HFFc6 (cell line): ENCODE measurements around the gene DAPP1. TPM values are rescaled to one million over a fixed set of nuclear protein-coding genes. Genes with fewer than 3 reads are reported as not detected.

Experiments used
- DNase-seq: peaks from one replicate; pipeline ENCODE4 v3.0.0-alpha.2; 2018
- H3K27ac Mint-ChIP-seq: 2 replicates; pipeline ENCODE4 v1.8.0; 2020; ENCODE audit warnings: mild to moderate bottlenecking, mixed read lengths
- H3K27me3 Mint-ChIP-seq: 2 replicates; pipeline ENCODE4 v1.8.0; 2021; ENCODE audit warnings: mild to moderate bottlenecking, moderate library complexity, mixed read lengths; ENCODE audit not compliant: insufficient read depth
- H3K36me3 Mint-ChIP-seq: 2 replicates; pipeline ENCODE4 v1.8.0; 2021; ENCODE audit warnings: low read depth, mixed read lengths
- H3K4me1 Mint-ChIP-seq: 2 replicates; pipeline ENCODE4 v1.8.0; 2020; ENCODE audit warnings: low read depth, mixed read lengths
- H3K4me3 Mint-ChIP-seq: 2 replicates; pipeline ENCODE4 v1.8.0; 2020; ENCODE audit warnings: mild to moderate bottlenecking, moderate library complexity, mixed read lengths
- H3K9me3 Mint-ChIP-seq: 2 replicates; pipeline ENCODE4 v1.8.0; 2020; ENCODE audit warnings: mild to moderate bottlenecking, mixed read lengths
- CTCF ChIP-seq: fragments of 200-600 bp; sonication (generic); IDR thresholded peaks from 2 replicates; pipeline ENCODE4 v1.5.0; 2021; ENCODE audit warnings: antibody characterized with exemption, mild to moderate bottlenecking
- total RNA-seq, 6 experiments: library from RNA; stranded (reverse); fragmentation: NEBNext Ultra II Directional; extraction: Animal tissue kit (Norgen Biotek cat#: 25700); gene quantifications; 2 replicates in 1 of 6; 3 replicates in 5 of 6; pipeline ENCODE4 v1.2.3, GENCODE V29; 2021

Gene DAPP1
- total RNA-seq, 6 experiments from 2014 or later, result not detected

GRCh38 chr4:99841129-99841528 lies 24.5 kb downstream of the DAPP1 start:
- TF ChIP-seq CTCF, result no peak
- H3K27me3 Mint-ChIP-seq, result no peaks in the 10 kb centered on the region; the same call in none of the 2 replicates
- H3K4me1 Mint-ChIP-seq, result no peaks in the 10 kb centered on the region
- H3K4me3 Mint-ChIP-seq, result no peak overlapping the region
- H3K9me3 Mint-ChIP-seq, result no peaks in the 10 kb centered on the region
- DNase-seq, result no peak
- no peak overlapping the region for H3K27ac Mint-ChIP-seq
- no peaks in the 10 kb centered on the region for H3K36me3 Mint-ChIP-seq

GRCh38 chr4:99843413-99843812 lies 26.8 kb downstream of the DAPP1 start:
- Mint-ChIP-seq H3K4me1 (no peaks in the 10 kb centered on the region), H3K4me3 (no peak overlapping the region), H3K9me3 (no peaks in the 10 kb centered on the region), H3K27me3 (peaks cover 5% of the 10 kb centered on the region), H3K27ac (no peak overlapping the region), H3K36me3 (no peaks in the 10 kb centered on the region)
- no peak for DNase-seq
- no peak for TF ChIP-seq CTCF

GRCh38 chr4:99844048-99844447 lies 27.4 kb downstream of the DAPP1 start:
- H3K27me3 Mint-ChIP-seq, result peaks cover 11% of the 10 kb centered on the region
- no peak overlapping the region for H3K4me3 Mint-ChIP-seq
- no peaks in the 10 kb centered on the region for H3K36me3 Mint-ChIP-seq
- no peak for TF ChIP-seq CTCF
- H3K9me3 Mint-ChIP-seq, result no peaks in the 10 kb centered on the region
- DNase-seq, result no peak
- H3K27ac Mint-ChIP-seq, result no peak overlapping the region
- no peaks in the 10 kb centered on the region for H3K4me1 Mint-ChIP-seq

GRCh38 chr4:99845179-99845578 lies 28.6 kb downstream of the DAPP1 start:
- no peaks in the 10 kb centered on the region for H3K4me1 Mint-ChIP-seq
- no peak for DNase-seq
- no peaks in the 10 kb centered on the region for H3K36me3 Mint-ChIP-seq
- no peak overlapping the region for H3K27ac Mint-ChIP-seq
- no peak for TF ChIP-seq CTCF
- H3K27me3 Mint-ChIP-seq, result peaks cover 11% of the 10 kb centered on the region
- no peak overlapping the region for H3K4me3 Mint-ChIP-seq
- H3K9me3 Mint-ChIP-seq, result no peaks in the 10 kb centered on the region

GRCh38 chr4:99845708-99846469 lies 29.3 kb downstream of the DAPP1 start:
- no peak for DNase-seq
- no peaks in the 10 kb centered on the region for H3K36me3 Mint-ChIP-seq
- H3K4me1 Mint-ChIP-seq, result no peaks in the 10 kb centered on the region
- TF ChIP-seq CTCF, result no peak
- peaks cover 11% of the 10 kb centered on the region for H3K27me3 Mint-ChIP-seq
- H3K4me3 Mint-ChIP-seq, result no peak overlapping the region
- H3K27ac Mint-ChIP-seq, result no peak overlapping the region
- H3K9me3 Mint-ChIP-seq, result no peaks in the 10 kb centered on the region
